Hepatic stellate cell (primary cell): ENCODE results near the gene GRK6.

Source experiments
- DNase-seq: peaks from one replicate; pipeline ENCODE4 v3.0.0; 2011; ENCODE audit warnings: low spot score

Gene GRK6

DNA sequence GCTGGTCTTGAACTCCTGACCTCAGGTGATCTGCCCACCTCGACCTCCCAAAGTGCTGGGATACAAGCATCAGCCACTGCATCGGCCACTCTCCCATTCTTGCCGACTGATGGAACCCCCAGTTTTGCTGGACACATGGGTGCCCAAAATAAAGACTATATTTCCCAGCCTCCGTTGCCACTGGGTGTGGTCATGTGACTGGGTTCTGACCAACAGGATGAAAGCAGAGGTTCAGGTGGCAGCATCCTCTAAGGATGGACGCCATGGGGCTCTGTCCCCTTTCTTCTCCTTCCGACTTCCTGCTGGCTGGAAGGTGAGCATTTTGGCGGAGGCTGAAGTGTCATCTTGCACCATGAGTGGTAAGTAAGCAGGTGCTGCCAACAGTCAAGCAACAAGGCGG, 60.7 kb downstream of the GRK6 start:
- no peak for DNase-seq

- no peak for DNase-seq
Measured at GRCh38 chr5:177487975-177488374, 61.5 kb downstream of the GRK6 start.

GRCh38 chr5:177489119-177489716, 62.7 kb downstream of the GRK6 start:
- no peak for DNase-seq

- DNase-seq = no peak
Measured at GRCh38 chr5:177490311-177490991, 64.0 kb downstream of the GRK6 start.

DNA sequence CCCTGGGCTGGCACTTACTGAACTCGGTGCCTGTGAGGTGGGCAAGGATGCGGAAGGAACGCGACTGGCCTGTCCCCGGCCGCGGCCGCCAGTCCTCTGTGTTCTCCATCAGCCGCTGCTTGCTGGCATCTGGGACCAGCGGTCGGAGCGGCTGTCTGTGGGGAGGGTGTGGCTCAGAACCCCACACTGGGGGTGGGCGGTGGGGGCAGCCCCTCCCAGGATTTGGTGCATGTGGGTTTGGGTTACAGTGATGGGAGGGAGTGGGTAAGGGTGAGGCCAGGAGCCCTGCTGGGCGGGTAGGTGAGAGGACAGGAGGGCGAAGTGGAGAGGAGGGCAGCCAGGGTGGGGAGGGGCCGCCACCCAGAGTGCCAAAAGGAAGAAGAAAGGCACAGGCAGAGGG, 64.5 kb downstream of the GRK6 start:
- no peak for DNase-seq

DNA sequence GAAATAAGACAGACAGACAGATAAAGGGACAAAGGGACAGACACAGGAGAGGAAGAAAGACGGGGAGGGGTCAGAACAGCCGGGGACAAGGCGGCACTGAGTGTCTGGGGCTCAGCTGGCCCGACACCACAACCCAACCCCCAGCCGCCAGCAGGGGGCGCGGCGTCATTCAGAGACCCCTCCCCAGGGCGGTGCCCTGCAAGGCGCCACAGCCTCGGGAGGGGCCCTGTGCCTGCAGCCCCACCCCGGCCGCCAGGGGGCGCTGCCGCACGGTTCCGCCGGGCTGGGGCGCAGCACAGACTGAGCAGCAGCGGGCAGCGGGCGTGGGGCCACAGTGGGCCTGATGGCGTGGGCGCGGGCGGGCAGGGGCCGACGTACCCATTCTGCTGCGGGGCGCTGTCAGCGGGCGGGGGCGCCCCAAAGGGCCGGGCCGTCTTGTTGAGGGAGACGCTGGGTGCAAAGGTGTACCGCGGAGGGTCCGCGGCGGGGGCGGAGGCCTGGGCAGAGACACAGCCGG, 65.0 kb downstream of the GRK6 start:
- no peak for DNase-seq

GRCh38 chr5:177491983-177492746, 65.7 kb downstream of the GRK6 start:
- no peak for DNase-seq
